ENCODE measurements around the gene ABCC4.
"Not testable (repeated sequence)": the region's sequence is repeated elsewhere in the genome, so short reads cannot be mapped to it uniquely, and the experiment has no call there.

ABCC4 gene

GRCh38 chr13:95296326-95296925 is 4.8 kb downstream of the ABCC4 start:
- H3K4me3 ChIP-seq (ENCODE audit: low read depth, low read length): no peak overlapping the region
- ChIA-PET CTCF (interaction anchor here (0.7 to 10.9 kb wide), 12 partner anchors 8 to 108 kb away, joined by 3 to 133 read pairs (median 4); no protein-coding TSS in a partner anchor), POLR2A (interaction anchor here (0.6 to 1.0 kb wide), 2 partner anchors 57 to 410 kb away, joined by 3 to 4 read pairs; no protein-coding TSS in a partner anchor)
- peak; percentile 52 for TF ChIP-seq CTCF (IDR thresholded peaks at IDR 0.05; ENCODE audit: insufficient read depth, low read length, missing control alignments)
- DNase-seq (ENCODE audit: low read depth, low spot score): no peak

- no peak overlapping the region for H3K4me3 ChIP-seq (ENCODE audit: low read depth, low read length)
- ChIA-PET CTCF (interaction anchor here (1.0 to 3.9 kb wide), 4 partner anchors 10 to 110 kb away, joined by 3 to 19 read pairs (median 9); no protein-coding TSS in a partner anchor), POLR2A (no interaction called here)
- TF ChIP-seq CTCF (IDR thresholded peaks at IDR 0.05; ENCODE audit: insufficient read depth, low read length, missing control alignments): no peak
- no peak for DNase-seq (ENCODE audit: low read depth, low spot score)
Observed at GRCh38 chr13:95295026-95295425, 6.2 kb downstream of the ABCC4 start.

GRCh38 chr13:95292622-95293021 is 8.6 kb downstream of the ABCC4 start:
- H3K4me3 ChIP-seq (ENCODE audit: low read depth, low read length): no peak overlapping the region
- POLR2A ChIA-PET: no interaction called here
- CTCF ChIA-PET: interaction anchor here (0.8 to 5.1 kb wide), 2 partner anchors 8 to 102 kb away, joined by 3 to 31 read pairs; no protein-coding TSS in a partner anchor
- DNase-seq (ENCODE audit: low read depth, low spot score): no peak
- no peak for TF ChIP-seq CTCF (IDR thresholded peaks at IDR 0.05; ENCODE audit: insufficient read depth, low read length, missing control alignments)

- CTCF ChIA-PET: interaction anchor here (2.3 to 5.1 kb wide), 2 partner anchors 11 to 99 kb away, joined by 6 to 31 read pairs; partner anchors contain the start of gene ABCC4
- H3K4me3 ChIP-seq (ENCODE audit: low read depth, low read length); DNase-seq (ENCODE audit: low read depth, low spot score); POLR2A ChIA-PET: not testable (repeated sequence)
Observed at GRCh38 chr13:95289901-95290300, 11.3 kb downstream of the ABCC4 start.

- CTCF ChIA-PET: interaction anchor here (1.2 to 2.5 kb wide), 5 partner anchors 9 to 100 kb away, joined by 4 to 16 read pairs (median 5); partner anchors contain the start of gene ABCC4
- H3K4me3 ChIP-seq (ENCODE audit: low read depth, low read length): no peak overlapping the region
- TF ChIP-seq CTCF (IDR thresholded peaks at IDR 0.05; ENCODE audit: insufficient read depth, low read length, missing control alignments): no peak
- DNase-seq (ENCODE audit: low read depth, low spot score): no peak
- POLR2A ChIA-PET: no interaction called here
Observed at GRCh38 chr13:95289020-95289444, 12.2 kb downstream of the ABCC4 start.

GRCh38 chr13:95284436-95284835 is 16.8 kb downstream of the ABCC4 start:
- H3K4me3 ChIP-seq (ENCODE audit: low read depth, low read length): no peak overlapping the region
- POLR2A ChIA-PET: no interaction called here
- DNase-seq (ENCODE audit: low read depth, low spot score): no peak
- no peak for TF ChIP-seq CTCF (IDR thresholded peaks at IDR 0.05; ENCODE audit: insufficient read depth, low read length, missing control alignments)
- CTCF ChIA-PET: interaction anchor here (0.9 to 2.9 kb wide), 2 partner anchors 9 to 12 kb away, joined by 3 to 14 read pairs; no protein-coding TSS in a partner anchor
